Esophagus squamous epithelium (tissue), 4 donors: ENCODE results near the gene DEGS1.

ENCODE experiments used
- POLR2A ChIP-seq, 4 donors: fragments of 450-650 bp; IDR thresholded peaks; one replicate each; pipeline ENCODE4 v1.6.1; 2017; ENCODE audit warnings: antibody characterized with exemption in 4 of 4, mild to moderate bottlenecking in 4 of 4, moderate library complexity in 3 of 4
- TF ChIP-seq, protein P1 (sequence below), 6 experiments: fragments of 450-650 bp in 4 of 6; fragments of 200-600 bp in 2 of 6; sonication (generic) in 2 of 6; IDR thresholded peaks; one replicate each; pipeline ENCODE4 v1.5.1; 2016 to 2019; ENCODE audit warnings: antibody characterized with exemption in 6 of 6, mild to moderate bottlenecking in 4 of 6, moderate library complexity in 4 of 6

DNA sequence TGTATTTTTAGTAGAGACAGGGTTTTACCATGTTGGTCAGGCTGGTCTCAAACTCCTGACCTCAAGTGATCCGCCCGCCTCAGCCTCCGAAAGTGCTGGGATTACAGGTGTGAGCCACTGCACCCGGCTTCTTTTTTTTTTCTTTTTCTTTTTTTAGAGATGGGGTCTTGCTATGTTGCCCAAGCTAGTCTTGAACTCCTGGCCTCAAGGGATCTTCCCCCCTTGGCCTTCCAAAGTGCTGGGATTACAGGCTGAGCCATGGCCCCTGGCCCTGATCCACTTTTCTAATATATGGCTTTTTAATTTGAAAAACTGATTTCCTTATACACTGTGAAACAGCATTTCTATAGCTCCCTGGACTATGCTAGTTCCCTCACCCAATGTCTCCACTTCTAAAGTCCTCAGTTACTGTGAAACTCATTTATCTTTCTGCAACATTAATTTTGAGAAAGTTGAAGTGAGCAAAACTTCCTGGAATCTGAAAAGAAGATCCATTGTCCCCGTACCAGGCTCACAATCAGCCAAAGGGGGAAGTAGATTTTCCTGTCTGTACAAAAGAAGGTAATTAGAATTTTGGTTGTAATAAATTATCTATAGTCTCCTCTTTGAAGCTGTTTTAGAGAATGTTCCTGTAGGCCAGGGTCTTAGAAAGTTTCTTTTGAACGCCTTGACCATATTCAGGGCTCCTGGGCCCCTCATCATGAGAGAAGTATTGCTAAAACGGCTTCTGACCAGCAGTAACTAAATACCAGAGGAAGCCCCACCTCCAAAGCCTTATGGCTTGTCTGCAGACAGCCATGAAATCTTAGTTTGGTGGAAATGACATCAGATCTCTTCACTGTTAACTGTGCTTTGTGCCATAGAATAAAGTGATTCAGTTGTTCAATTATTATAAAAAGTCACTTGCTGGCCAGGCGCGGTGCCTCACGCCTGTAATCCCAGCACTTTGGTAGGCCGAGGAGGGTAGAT is 34.9 kb downstream of the DEGS1 start:
- TF ChIP-seq, protein P1, sequence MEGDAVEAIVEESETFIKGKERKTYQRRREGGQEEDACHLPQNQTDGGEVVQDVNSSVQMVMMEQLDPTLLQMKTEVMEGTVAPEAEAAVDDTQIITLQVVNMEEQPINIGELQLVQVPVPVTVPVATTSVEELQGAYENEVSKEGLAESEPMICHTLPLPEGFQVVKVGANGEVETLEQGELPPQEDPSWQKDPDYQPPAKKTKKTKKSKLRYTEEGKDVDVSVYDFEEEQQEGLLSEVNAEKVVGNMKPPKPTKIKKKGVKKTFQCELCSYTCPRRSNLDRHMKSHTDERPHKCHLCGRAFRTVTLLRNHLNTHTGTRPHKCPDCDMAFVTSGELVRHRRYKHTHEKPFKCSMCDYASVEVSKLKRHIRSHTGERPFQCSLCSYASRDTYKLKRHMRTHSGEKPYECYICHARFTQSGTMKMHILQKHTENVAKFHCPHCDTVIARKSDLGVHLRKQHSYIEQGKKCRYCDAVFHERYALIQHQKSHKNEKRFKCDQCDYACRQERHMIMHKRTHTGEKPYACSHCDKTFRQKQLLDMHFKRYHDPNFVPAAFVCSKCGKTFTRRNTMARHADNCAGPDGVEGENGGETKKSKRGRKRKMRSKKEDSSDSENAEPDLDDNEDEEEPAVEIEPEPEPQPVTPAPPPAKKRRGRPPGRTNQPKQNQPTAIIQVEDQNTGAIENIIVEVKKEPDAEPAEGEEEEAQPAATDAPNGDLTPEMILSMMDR (IDR thresholded peaks at IDR 0.05): no peak
- TF ChIP-seq POLR2A (IDR thresholded peaks at IDR 0.05): no peak
